ENCODE results near the gene SPA17.

The SPA17 gene

DNA sequence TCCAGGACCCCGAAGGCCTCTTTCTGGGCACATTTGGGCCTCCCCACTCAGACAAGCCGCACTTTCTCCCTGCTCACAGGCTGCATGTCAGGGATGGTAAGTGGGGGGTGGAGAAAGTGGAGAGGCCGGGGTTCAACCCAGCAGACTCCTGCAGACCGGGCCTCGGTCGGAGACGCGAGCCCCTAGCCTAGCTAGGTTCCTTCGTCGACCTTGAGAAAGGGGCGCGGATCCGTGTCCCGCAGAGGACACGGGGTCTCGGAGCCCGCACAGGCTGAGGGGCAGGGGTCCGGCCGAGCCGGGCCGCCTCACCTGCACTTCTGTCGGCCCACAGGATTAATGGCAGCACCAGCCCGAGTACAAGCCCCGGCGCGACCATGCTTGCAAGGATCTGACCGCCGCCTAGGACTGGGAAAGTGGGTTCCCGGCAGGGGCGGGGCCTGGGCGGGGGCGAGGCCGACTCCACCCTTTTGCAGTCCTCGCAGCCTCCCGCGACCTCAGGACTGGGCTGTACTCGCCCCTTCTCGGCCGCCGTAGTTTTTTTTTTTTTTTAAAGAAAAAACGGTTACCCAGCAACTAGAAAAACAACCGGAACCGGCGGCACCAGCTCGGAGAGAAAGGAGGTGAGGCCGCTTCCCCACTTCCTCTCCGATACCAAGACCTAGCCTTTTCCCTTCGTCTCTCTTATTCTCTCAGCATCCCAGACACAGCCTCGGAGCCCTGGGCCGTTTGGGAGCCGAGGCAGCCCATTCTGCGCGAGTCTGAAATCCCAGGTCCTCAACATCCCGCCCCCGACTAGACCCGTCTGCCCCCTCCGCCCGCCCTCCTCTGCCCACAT is at the start of gene SPA17, which contains the start of gene SIAE:
TSS of gene SPA17 (plus strand) at position 572 of the 835 bp plus-strand sequence. CDS start 1,361 bp downstream, outside the sequence.
TSS of gene SIAE (minus strand) at position 407 of the 835 bp plus-strand sequence. CDS start at position 376, 31 bp downstream.
- DNase-seq (ENCODE audit: low read depth in 2 of 2) = peak; percentile 62 to 67

DNA sequence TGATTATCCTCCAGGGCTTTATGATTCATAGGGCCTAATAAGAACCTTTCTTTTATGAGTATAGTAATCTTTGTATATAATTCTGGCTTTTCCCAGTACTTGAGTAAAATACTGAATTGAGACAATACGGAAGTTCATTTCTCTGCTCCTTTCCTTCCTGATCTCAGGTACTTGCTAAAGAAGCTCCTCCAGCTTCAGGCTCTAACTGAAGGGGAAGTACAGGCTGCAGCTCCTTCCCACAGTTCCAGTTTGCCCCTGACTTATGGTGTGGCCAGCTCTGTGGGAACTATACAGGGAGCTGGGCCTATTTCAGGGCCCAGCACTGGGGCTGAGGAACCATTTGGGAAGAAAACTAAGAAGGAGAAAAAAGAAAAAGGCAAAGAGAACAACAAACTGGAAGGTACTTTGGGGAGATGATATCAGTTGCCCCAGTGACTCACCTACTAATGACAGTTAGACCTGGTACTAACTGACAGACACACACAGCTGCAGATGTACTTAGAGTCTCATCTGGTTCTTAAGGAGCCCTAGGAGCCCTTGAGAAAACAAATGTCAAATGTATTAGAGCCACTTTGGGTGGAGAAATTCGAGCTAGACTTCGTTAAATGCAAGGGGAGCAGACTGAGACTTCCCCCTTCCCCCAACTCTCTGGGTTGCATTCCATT is 48.1 kb upstream of the SPA17 start:
- DNase-seq (ENCODE audit: low read depth in 2 of 2) = no peak

DNA sequence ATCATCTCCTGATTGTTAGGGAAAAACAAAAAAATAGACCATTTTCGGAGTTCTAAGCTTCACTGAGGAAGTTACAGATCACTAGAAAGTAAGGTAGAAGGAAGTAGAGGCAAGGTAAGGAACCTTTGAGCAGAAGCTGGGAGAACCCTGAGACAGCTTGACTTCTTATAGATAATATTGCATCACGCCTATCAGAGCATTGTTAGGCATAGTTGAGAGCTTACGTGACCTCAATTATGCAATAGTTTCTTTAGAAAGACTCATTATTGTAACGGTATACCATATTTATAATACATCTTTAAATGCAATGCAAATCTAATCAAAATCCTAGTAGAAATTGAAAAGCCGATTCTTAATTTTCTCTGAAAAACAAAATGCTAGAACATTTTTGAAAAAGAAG is 46.2 kb upstream of the SPA17 start:
- DNase-seq (ENCODE audit: low read depth in 2 of 2) = no peak

DNA sequence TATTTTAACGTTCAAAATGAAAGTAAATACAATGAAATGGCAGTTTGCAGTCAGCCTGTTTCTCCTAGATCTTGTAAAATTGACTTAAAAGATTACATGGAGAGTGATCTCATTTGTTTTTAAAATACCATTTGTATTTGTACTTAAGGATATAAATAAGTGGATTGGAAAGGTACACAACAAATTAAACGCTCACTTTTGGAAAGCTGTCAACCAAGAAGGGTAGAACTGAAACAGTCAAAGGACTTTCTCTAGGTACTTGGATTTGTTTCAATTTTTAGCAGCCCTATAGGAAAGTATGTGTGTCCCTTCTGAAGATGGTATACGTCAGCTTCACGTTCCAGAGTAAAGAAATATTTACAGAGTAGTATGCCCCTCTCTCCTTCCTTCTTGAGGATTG is 43.7 kb upstream of the SPA17 start:
- no peak for DNase-seq (ENCODE audit: low read depth in 2 of 2)

DNA sequence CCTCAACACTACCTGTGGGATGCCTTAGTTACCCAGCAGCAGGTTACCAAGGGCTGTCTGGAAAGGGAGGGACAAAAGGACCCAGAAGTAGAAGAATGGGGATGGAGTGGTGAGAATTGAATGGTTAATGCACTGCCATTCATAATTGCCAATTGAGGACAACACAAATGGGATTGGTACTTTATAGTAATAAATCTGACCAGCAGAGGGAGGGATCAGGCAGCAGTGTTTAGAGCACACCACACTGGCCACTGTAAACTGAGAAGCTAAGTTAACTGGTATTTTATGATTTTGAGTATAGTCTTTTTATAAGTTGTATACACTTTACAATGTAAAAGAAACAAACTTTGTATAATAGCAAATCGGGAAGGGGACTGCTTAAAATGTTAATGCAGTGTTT is 40.3 kb upstream of the SPA17 start:
- no peak for DNase-seq (ENCODE audit: low read depth in 2 of 2)

DNA sequence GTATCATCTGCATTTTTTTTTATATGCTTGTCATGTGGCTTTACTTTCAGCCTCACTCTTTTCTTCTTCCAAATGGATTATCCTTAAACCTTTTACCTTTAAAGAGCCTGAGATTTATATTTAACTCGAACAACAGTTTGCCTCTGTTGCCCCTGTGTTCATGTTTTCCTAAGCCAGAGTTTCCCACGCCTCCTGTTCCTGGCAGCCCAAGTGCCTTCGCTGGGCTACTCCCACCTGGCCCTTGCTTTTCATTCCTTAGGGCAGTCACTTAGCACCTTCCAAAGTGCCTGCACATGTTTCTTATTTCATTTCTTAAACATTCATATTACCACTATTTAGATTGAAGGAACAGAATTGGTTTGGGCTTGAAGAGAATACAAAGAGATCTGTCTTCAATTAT is 37.8 kb upstream of the SPA17 start:
- DNase-seq (ENCODE audit: low read depth in 2 of 2) = no peak

DNA sequence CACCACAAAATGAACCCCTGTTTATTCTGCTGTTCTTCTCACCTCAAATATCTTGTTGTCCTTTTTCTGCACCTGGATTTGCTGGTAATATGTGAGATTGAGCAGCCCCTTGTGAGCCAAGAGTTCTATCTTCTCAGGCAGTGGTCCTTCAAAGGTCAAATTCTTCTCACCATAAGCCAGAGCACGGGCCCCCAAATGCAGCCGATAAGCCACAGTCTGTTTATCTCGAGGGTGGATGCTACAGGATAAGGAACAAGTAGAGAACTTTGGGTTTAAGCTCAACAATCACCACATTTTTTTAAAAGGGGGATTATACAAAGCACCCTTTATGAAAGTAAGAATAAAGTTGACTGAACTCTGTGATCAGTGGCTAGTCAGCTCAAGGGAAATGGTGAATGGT is 35.2 kb upstream of the SPA17 start:
- no peak for DNase-seq (ENCODE audit: low read depth in 2 of 2)

DNA sequence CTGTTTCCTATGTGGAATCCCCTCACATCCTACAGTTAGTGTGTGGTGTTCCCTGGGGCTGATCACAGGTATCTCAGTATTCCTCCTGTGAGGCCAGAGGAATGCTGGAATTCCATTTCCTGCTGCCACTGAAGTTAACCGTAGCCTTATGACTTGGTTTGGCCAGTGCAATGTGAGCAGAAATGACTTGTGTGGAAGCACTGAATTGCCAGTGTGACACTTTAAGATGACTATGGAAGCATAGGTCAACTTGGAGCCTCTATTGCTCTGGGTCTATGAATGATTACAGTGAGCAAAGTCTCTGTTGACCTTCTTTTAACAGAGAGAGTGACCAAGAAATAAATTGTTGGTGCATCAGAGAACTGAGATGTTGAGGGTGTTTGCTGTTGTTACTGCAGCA is 34.5 kb upstream of the SPA17 start:
- no peak for DNase-seq (ENCODE audit: low read depth in 2 of 2)

DNA sequence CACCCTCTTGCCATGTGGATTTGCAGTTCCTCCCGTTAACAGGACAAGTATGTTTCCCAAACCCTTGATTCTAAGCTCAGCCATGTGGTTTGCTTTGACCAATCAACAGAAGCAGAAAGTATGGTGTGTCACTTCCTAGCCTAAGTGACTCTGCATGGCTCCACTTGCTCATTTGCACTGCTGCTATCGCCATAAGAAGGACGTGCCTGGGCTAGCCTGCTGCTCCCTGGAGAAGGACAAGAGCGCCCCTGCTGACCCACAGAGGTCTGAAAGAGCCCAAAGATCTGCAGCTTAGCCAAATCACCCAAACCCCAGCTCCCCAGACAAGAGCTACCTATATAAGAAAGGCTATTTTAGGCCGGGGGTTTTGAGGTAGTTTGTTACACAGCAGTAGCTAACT is 33.0 kb upstream of the SPA17 start:
- DNase-seq (ENCODE audit: low read depth in 2 of 2) = no peak

DNA sequence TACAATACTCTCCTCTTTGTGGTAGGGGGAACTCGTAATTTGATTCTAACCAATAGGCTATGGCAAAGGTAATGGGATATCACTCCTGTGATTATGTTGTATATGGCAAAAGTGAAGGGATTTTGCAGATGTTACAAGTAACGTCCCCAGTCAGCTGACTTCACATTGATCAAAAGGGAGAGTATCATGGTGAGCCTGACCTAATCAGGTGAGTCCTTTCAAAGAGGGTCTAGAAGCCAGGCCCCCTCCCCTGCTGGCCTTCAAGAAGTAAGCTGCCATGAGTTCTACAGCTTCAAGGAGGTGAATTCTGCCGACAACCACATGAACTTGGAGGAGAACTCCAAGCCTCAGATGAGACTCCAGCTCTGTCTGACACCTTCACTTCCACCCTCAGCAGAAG is 31.1 kb upstream of the SPA17 start:
- no peak for DNase-seq (ENCODE audit: low read depth in 2 of 2)

DNA sequence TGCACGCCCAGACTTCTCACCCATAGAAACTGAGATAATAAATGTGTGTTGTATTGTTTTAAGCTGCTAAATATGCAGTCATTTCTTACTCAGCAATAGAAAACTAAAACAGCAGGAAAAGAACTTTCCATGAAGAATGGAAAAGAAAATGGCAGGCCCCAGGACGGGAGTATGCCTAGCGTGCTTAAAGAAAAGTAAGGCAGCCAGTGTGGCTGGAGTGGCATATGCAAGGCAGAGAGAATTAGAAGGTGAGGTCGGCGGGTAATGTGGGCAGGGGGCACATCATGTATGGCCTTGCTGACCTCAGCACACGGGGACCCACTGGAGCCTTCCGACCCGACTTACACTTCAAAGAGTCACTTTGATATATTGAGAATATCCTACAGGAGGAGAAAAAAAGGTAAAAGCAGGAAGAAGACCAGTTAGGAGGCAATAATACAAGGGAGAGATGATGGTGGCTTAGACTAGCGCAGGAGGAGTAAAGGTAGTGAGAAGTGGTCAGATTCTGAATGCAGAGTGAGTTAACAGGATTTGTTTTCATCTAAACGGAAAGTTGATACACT is 30.6 kb upstream of the SPA17 start:
- DNase-seq (ENCODE audit: low read depth in 2 of 2) = no peak

DNA sequence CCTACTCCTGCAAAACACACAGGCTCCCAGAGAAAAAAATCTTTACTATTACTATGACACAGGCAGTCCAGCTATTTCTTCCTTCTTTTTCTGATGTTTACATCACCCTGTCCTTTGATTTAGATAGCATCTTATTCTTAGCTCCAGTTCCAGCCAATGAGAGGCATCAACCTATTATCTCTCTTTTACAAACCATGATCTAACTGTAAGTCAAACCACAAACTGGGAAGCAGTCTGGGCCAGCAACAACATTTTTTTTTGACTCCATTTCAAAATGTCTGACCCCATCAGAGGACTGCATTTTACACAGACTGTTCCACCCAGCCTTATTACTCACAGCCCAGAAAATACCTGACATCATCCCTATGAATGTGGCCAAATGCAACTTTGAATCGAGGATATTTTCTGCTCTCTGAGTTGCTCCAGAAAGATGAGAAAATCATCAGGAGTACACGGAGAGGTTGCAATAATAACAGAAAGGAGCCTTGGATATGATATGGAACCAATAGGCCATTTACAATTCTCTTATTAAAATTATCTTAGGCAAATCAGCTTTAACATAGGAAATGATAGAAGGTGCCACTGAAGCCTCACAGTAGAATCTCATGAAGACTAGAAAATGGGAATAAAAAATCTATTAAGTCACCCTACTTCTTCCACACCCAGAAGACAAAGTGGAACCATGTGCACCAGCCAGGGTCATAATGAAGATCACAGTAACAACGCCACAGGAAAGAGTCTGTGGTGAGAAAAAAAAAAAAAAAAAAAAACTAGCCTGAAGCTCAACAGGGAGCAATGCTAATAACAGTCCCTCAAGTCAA is 29.9 kb upstream of the SPA17 start:
- no peak for DNase-seq (ENCODE audit: low read depth in 2 of 2)

DNA sequence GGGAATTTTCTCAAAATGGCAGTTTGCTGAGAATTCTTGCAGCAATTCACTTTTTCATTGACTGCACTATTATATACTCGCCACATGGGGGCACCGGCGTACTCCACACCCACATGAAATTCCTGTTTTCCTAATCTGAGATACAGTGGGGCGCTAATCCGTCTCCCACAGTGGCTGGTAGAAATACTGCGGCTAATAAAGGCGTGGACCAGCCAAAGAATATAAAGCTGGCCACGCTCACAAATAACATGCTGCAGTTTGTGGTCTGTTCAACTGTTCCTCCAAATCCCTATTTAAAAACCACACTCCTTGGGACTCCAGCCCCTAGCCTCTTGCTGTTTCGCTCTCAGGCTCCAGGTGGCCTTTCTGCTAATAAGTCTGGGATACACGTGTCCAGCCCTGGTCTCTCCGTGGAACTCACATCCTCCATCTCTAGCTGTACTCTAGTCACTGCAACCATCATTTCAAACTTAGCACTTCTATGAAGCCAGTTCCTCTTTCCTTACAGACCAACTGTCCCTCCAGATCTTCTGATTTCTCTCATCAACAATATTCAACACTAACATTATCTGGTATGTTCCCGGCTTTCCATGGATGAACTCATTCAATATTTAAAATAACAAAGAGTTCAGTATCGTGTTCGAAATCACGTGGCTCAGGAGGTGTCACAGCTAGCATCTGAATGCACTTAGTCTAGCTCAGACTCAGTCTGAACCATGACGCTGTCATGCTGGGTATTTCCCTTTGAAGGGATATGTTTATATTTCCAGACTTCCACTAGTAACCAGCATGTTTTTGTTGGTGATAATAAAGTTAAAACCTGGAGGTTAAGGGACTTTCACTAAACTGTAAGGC is 29.1 kb upstream of the SPA17 start:
- DNase-seq (ENCODE audit: low read depth in 2 of 2) = no peak

DNA sequence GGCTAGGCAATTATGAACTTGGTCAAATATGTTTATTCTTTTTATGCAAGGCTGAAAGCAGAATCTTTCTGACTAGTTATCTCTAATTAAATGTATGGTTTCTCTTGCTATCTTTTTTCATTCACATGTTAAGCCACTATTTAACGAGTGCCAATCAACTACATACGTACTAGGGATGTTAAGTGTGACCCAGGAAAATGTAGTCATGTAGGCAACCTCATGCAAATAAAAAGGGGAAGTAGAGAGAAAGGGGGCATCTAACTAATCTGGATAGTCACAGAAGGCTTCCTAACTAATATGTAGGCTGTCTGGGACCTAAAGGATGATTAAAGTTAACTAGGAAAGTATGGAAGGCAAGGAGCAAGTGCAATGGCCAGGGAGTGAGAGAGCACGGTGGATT is 27.6 kb upstream of the SPA17 start:
- DNase-seq (ENCODE audit: low read depth in 2 of 2) = no peak

DNA sequence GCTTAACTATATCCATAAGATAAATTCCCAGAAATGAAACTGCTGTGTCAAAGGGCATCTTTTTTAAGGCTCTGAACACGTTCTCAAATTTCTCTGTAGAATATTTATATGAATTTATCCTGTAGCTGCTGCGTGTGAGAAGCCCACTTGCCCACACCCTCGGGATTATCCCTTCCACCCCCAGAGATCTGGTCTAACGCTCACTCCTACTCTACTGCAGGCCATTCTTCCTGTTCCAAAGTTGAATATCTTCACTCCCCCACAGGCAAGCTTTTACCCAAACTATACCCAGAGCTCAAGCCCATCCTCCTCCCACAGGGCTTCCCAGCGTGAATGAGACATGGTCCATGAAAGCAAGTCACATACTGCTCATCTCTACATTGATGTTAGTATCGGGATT is 25.1 kb upstream of the SPA17 start:
- DNase-seq (ENCODE audit: low read depth in 2 of 2) = no peak

DNA sequence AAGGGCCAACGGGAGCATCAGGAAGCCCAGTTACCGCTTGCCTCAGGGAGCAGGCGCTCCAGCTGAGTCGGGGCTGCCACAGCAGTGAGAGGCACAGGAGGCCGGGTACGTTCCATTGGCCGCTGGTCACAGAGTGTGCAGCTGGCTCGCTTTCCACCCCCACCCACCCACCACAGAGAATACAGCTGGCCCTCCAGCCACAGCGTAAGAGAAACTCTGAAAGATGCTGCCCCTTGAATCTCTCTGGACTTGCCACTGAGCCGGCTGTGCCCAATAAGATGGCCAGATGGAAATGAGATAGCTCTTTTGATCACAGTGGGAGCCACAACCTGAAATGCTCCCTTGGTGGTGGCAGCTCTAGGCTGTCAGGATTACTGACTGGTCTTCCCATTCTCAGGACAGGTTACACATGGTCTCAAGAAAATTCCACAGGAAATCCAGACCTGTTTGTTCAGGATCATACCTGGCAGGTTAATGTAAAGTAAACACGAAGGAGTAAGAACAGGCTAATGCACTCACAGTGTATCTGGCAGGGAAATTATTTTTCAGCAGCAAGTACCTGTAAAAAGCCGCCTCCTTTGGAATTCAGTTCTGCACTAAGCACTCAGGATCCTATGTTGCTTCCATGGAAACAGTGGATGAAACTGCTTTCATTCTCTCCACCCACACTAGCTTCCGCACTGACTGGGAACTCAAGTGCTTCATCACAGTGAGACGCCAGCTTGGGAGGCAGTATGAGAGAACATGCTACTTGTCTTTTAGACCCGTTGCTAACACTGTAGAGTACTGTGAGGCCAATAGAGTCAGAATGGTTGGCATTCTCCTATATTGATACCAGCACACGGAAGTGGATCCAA is 16.7 kb upstream of the SPA17 start:
- DNase-seq (ENCODE audit: low read depth in 2 of 2) = no peak

DNA sequence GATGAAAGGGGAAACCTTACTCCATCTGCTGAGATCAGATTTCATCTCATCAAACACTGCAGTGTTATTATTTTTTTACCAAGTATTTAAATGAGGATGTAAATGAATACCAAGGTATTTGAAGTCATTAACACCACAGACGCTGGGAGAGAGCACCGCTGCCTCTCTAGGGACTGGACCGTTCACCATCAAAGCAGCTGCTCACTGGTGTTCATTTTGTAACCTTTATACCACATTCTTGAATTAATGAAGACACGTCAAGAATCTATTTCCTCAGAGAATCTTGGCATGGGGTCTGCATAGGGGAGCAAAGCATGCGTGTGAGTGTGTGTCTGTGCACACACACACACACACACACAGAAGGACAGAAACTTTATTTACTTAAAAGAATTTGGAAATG is 15.8 kb upstream of the SPA17 start:
- no peak for DNase-seq (ENCODE audit: low read depth in 2 of 2)

DNA sequence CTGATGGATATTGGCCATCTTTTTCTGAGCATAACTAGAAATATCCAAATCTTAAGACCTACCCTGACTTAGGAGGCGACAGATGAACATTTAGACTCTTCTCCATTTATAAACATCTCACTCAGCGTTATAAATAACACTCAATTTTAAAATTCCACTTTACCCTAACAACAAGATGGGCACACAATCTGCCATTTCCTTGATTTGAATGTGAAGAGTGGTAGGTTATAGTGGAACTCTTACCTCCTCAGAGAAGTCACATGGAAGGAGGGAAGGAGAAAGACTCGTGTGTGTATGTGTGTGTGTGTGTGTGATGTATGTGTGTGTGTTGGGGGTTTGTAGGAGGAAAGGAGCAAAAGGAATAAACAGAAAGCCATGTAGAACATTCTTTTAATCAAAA is 15.2 kb upstream of the SPA17 start:
- no peak for DNase-seq (ENCODE audit: low read depth in 2 of 2)

DNA sequence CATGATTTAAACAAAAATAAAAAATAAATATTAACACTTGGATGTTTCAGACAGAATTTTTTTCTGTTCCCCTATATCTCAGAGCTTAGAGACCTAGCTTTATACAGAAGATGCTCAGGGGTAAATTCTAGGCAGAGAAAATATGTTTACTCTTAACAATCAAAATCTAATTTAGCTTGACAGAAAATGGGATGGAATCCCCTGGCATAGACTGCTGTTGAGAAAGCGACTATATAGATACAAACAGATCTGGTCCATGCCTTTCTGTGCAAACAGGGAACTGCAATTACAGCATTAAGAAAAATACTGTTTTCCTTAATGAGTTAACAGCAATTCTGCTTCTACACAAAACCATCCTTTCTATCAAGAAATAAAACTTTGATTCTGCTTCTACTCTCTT is 14.7 kb upstream of the SPA17 start:
- DNase-seq (ENCODE audit: low read depth in 2 of 2) = no peak

DNA sequence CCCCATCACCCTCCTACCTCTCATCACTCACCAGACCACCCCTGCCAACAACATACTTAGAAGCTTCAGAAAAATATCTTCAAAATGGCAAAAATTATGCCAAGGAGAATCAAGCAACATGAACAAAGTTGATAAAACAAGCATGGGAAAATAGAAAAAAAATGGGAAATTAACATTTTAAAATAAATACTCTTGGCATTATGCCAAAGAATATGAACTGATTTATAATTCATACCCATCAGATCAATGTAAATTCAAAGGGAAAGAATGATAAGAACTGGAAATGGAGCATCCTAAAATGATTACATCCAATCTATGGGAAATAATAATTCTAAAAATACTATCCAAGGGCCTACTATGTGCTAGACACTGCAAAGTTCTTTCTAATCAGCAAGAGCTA is 12.2 kb upstream of the SPA17 start:
- no peak for DNase-seq (ENCODE audit: low read depth in 2 of 2)
